SKM-1 treated with dmso at 0.1 percent for 144 hours (cell line): Measurements from ENCODE around the gene HSPA12B.

Experiments
- DNase-seq: peaks from one replicate; lab custom pipeline; 2025; ENCODE audit not compliant: unreplicated experiment; lab: John Stamatoyannopoulos, UW

Gene HSPA12B

DNA sequence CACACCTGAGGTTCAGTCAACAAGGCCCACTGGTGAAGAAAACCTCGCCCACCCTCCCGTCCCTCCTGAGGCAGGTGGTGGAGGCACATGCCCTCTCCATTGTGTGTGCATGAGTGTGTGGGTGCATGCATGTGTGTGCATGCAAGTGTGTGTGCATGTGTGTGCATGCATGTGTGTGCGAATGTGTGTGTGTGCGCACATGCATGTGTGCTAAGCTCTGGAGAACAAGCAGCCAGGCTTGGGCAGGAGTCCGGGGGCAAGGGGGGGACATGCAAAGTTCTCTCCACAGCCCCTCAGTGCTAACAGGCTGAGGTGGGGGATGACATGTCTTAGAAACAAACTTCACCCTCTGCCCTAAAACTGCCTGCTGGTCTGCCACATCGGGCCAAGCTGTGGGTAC is 3.1 kb upstream of the HSPA12B start:
- no peak for DNase-seq

DNA sequence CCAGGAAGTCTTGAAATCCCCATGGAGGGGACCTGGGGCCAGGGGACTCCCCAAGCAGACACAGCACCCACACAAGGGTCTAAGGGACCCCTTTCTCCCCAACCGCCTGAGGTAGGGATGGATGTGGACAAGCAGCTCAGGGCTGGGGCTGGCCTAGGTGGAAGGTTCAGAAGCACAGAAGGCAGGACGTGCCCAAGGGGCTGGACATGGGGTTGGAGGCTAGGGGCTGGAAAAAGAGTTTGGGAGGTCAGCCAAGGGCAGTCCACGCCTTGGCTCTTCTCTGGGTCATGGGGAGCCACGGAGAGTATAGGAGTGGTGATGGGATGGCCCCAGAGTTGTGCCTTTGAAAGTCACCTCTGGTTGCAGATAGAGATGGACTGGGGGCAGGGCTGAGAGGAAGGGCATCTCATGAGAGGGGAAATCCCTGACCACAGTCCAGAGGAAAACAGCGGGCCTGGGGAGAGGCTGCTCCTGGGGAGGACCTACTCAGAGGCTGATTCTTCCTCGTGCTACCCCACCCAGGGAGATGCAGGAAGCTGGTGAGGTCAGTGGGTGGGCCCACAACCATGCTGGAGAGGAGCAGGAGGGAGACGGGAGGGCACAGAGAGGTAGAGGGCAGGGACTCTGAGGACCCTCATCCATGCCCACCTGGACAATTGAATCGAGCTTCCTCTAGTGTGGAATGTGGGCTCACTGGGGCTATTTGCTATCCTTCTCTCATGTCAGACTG is 2.5 kb upstream of the HSPA12B start:
- DNase-seq: no peak

DNA sequence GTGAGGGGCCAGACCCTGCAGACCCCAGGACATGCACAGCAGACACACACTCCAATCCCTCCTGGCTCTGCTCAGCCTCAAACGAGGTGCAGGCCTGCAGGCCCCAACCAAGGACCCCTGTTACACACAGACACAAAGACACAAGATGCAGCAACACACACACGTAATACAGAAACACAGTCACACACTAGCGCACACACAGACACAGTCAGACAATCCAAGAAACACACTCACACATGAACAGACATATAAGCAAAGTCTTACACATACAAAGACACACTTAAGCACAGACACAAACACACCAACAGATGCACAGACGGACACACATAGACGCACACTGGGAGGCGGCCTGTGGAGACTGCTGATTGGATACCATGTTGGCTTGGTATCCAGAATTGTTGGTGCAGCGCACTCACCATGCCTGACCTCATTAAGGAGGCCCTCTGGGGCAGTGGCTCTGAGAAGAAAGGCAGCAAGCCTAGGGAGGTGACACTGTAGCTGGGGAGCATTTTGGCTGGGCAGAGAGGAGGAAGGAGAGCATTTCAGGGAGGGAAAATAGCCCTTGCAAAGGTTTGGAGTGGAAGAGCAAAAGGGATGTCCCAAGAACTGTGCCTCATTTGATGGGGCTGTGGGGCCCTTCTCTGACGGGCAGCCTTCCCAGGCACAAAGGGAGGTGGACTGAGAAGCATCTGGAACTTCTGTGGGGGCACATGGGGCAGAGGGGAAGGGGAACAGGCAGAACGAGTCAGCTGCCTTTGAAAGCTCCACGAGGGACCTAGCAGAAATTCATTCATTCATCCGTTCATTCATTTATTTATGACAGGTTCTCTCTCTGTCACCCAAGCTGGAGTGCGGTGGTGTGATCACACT is 1.4 kb upstream of the HSPA12B start:
- no peak for DNase-seq

DNA sequence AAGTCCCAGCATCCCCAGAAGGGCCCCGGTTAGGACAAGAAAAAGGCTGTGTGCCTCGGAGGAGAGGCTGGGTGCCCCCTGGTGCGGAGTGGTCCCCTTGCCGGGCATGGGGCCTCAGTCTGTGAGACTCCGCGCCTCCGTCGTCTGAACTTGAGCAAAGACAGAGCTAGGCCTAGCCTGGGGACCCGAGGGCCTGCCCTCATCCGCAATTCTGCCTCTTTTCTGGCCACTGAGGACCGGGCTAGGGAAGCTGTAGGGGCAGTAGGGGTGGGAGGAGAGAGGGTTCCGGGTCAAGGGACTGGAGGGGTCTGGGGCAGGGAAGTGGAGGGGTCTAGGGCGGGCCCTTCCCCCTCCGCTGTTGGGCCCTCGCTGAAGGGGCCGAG is 550 bp upstream of the HSPA12B start:
- DNase-seq: no peak

DNA sequence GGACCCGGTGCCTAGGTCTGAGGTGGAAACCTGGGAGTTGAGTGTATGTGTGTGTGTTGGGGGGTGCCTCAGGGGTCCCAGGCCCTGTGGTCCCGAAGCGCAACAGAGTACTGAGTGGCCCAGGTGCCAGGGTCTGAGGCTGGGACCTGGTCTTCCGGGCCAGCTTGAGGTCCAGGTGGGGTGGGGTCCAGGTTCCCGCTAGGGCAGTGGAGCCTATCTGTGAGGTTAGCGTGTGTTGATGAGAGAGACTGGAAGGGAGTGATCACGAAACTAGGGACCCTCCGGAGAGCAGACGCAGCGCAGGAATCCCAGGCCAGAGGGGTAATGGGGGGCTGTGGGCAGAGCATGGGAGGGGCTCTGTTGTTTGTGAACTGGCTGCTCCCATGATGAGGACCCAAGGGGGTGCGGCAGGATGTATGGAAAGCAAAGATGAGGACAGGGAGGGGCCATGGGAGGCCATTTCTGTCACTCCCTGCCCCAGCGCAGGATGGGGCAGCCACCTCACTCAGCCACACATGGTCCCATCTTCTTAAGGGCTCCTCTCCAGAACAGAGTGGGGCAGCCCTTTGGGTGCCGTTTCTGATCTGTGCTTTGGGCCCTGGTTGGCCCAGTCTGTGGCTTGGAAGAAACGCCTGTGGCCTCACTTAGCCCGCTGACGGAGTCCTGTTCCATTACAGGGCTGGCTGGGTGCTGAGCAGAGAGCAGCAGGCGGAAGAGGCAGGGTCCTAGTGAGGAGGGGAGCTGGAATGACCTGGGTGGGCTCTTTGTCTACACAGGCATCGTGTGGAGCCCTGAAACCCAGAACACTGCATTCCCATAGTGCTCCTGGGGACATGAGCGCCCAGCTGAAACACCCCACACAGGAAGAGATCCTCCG is 872 bp downstream of the HSPA12B start:
- no peak for DNase-seq

DNA sequence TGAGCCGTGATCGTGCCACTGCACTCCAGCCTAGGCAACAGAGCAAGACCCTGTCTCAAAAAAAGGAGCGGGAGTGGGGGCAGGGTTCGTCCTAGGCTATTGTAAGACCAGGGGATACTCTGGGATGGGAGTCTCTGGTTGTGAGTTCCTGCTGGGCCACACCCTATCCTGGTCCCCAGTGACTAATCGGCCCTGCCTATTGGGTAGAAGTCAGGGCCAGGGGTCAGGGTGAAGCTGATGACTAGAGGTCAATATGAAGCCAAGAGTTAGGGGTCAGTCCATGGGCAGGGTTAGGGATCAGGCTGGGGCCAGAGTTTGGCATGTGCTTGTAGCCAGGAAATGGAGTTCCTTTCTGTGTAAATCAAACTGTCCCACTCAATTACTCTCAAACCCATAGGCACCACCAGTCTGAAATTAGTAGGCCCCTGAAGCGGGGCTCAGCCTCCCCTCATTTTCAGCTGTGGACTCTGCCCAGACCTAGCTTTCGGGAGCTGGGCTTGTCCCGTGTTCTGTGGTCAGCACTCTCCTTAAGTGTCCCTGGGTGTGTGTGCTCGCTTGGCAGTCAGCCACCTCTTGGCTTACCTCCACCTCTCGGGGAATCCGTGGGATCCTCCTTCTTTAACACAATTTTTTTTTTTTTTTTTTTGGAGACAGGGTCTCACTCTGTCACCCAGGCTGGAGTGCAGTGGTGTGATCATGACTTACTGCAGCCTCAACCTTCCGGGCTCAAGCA is 1.8 kb downstream of the HSPA12B start:
- DNase-seq: no peak

DNA sequence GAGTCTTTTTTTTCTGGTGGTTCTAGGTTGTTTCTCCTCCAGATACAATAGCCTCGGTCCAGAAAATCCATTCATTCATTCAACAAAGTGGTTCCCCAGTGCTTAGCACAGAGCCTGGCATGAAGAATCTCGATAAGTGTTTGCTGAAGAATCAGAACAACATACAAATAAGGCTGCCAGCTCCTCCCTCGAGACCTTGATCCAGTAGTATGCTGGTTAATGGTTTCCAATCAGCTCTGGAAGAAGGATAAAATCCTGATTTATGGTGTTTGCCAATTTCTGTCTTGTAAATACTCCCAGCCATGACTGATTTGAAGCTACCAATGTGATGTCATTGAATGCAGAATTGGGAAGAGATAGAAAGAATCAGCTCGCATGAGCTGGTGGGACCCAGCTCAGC is 3.3 kb downstream of the HSPA12B start:
- no peak for DNase-seq

DNA sequence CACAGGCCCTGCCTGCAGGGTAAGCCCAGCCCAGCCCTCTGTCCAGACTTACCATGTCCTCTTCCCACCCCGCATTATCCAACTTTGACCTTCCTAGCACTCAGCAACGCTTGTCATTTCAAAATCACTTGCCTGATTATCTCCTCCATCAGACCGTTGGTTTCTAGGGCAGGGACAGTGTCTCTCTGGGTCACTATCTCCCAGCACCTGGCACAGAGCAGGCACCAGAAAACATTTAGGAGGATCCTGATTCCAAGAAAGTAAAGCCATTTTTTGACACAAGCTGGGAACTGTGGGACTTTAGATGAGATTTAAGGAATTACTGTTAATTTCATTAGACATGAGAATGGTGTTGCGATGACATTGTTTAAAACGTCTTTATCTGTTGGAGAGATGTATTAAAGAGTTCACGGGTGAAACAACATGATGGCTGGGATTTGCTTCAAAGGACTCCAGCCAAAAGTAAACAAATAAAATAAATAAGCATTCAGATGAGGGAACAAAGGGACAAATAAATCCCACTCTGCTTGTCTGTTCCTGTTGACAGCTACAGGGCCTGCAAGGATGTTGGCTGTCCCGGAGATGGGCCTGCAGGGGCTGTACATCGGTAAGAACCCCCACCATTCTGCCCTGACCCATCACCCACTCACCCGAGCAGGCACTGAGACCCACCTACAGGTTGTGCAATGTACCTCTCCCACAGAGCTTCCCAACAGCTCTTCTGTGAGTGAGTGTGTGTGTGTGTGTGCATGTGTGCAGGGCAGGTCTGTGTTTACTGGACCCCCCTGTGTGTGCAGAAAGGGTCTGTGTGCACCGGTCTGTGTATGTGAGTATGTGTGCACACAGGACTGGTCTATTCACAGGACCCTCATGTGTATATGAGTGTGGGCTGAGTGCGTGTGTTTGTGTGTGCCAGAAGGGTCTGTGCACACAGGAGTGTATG is 5.9 kb downstream of the HSPA12B start:
- no peak for DNase-seq

DNA sequence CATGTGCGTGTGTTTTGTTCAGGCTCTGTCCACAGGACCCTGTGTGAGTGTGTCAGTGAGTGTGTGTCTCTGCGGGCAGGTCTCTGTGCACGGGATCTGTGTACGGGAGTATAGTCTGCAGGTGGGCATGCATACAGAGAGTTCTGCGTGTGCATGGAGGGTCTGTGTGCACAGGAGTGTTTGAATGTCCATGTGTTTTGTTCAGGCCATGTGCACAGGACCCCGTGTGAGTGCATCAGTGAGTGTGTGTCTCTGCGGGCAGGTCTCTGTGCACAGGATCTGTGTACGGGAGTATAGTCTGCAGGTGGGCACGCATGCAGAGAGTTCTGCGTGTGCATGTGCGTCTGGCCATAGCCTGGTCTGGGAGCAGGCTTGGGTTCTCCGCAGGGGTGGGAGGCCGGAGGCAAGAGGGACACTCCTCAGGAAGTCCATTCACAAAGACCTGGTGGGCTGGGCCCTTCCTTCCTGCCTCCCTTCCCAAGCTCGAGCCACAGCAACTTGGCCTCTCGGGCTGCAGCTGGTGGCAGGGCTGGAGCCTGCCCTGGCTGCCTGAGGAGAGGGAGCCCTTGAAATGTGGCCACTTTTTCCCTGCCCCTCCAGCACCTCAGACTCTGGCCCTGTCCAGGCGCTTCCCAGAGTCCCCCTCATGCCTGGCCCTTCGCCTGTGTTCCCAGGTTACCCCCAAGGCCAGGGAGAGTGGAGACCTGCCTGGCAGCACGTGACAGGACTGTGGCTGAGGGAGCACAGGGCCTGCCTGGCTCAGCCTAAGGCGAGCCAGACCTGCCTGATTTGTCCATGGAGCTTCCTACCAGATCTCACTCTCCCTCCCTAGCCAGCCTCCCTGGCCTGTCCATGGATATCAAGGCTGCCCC is 6.8 kb downstream of the HSPA12B start:
- no peak for DNase-seq

DNA sequence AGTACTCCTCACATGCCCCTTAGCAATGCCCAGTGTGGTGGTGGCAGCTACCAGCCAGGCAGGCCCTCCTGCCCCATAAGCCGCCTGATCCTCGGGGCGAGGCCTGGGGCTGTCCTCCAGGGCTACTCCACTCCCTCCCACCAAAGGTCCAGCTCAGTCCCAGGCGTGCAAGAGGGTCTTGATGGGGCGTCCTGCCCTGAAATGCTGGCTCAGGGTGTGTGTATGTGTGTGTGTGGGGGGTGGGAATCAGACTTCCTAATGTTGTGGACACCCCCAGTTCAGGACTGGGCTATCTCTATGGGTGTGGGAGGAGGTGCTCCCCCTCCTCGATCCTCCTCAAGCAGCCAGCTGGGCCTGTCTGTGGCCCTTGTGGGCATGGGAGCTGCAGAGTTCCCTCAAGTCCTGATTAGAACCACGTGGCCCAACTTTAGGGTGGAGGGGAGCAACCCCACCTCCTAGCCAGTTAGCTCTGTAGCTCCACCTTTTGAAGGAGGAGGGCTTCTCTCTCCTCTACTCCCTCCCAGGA is 7.5 kb downstream of the HSPA12B start:
- DNase-seq: no peak

DNA sequence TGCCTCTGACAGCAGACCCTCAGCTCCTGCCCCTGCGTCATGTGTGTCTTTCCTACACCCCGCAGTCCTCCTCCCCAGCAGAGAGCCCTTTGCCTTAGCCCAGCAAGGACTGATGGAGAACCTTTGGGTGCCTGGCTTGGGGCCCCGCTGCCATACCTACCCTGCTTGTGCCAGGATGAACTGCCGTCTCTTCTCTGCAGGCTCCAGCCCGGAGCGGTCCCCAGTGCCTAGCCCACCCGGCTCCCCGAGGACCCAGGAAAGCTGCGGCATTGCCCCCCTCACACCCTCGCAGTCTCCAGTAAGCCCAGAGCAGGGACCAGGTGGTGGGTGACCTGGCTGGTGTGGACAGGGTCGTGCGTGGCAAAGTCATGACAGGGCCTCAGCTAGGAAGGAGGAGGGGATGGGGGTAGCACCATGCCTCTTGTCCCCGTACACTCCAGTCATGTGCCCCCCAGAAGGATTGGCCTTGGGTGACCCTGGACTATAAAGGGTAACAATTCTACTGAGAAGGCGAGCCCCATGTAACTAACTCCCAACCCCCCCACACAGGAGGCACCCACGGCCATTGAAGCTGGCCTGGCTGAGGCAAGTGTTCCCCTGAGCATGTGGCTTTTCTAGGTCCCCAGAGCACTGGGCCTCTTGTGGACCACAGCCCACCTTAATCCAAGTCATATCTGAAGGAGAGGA is 8.3 kb downstream of the HSPA12B start:
- no peak for DNase-seq

DNA sequence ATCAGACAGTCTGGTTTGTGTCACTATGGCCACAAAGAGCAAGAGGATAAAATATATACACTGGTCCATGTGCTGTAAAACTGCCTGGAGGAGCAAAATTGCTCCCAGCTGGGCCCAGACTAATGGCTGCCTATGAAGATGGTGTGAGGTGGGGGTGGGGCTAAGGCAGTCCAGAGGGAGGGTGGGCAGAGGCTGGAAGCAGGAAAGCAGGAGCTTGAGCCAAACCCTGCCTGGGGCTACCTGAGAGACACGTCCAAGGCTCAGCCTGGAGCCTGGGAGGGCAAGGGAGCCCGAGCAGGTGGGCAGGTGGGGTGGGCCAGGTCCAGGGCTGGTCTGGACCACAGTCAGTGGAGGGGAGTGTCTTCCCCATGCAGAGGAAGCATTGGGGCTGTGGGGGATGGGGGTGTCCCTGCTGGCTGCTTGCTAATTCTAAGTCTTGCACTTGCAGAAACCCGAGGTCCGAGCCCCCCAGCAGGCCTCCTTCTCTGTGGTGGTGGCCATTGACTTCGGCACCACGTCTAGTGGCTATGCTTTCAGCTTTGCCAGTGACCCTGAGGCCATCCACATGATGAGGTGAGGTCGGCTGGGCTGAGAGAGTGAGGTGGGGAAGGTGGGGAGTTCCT is 9.5 kb downstream of the HSPA12B start:
- no peak for DNase-seq

DNA sequence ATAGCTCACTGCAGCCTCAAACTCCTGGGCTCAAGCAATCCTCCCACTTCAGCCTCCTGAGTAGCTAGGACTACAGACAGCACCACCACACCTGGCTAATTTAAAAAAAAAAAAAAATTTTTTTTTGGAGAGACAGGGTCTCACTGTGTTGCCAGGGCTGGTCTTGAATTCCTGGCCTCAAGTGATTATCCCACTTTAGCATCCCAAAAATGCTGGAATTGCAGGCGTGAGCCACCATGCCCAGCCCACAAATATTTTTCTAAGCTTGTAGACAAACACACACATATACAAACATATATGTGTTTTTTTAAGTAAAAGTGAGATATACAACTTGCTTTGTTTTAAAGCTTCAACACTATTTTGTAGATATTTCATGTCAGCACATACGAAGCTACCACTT is 10.8 kb downstream of the HSPA12B start:
- no peak for DNase-seq

DNA sequence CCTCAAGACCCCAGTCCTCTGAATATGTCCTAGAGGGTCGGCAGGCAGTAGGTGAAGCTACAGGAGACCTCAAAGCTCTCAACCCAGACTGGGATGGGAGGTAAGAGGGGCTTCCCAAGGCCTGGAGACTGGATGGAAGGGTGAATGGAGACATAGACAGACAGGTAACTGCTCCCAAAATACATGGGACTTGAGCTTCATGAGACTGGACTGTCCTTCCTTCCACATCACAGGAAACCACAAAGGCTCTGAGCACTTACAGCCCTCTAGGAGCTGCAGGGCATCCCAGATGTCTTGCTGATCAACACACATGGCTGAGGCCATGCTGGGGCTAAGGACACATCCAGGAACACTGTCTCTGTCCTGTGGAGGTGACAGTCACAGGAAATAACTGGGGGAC is 11.6 kb downstream of the HSPA12B start:
- no peak for DNase-seq

DNA sequence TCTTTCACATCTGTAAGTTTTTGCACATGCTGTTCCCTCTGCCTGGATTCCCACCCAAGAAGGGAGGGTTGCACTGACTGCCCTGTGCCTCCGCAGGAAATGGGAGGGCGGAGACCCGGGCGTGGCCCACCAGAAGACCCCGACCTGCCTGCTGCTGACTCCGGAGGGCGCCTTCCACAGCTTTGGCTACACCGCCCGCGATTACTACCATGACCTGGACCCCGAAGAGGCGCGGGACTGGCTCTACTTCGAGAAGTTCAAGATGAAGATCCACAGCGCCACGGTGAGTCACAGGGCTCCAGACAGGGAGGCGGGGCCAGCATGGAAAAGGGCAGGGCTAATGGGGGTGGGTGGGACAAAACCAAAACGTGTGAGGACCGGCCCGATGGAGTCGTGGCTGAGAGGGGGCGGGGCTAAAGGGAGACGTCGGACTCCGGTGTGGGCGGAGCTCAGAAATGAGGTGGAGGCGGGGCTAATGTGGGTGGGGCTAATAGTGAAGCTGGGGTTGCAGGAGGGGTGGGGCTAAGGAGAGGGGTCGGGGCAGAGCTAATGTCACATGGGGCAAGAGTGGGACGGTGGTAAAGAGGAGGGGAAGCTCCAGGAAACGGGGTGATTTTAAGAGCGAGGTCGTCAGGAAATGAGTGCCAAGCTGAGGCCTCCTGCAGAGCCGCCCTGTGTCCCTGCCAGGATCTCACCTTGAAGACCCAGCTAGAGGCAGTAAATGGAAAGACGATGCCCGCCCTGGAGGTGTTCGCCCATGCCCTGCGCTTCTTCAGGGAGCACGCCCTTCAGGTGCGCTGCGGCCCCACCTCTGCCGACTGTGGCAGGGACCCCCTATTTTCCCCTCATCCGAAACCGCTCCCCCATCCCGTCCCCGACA is 12.6 kb downstream of the HSPA12B start:
- no peak for DNase-seq

DNA sequence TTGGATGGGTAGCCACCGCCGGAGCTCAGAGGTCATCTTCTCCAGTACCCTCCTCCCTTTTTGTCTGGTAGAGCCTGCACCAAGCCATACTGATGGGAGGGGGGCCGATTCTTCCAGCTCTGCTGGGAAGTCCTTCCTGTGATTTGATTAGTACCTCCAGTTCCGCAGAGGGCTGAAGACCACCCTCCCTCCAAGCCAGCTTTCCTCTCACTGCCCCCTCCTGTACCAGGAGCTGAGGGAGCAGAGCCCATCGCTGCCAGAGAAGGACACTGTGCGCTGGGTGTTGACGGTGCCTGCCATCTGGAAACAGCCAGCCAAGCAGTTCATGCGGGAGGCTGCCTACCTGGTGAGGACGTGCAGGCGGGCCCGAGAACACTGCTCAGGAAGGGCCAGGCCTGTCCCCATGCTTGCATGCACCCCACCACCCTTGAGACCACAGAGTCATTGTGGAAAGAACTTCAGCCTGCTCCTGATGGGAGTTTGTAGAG is 13.2 kb downstream of the HSPA12B start:
- no peak for DNase-seq
